ENCODE results near the gene TBC1D22A.

GRCh38 chr22:47011131-47011858 lies 248.8 kb downstream of the TBC1D22A start:
- no peak for TF ChIP-seq CTCF (IDR thresholded peaks at IDR 0.05)
- TF ChIP-seq POLR2A (IDR thresholded peaks at IDR 0.05), result no peak
- no peak for TF ChIP-seq EP300 (IDR thresholded peaks at IDR 0.05)
- TF ChIP-seq POLR2AphosphoS5 (IDR thresholded peaks at IDR 0.05), result no peak

All from gastroesophageal sphincter (tissue), 3 donors.